ENCODE measurements around the gene OXCT2.
"Not testable (repeated sequence)": the region's sequence is repeated elsewhere in the genome, so short reads cannot be mapped to it uniquely, and the experiment has no call there.

Gene OXCT2

GRCh38 chr1:39799770-39800470 is 28.8 kb upstream of the OXCT2 start:
- Histone ChIP-seq H3K27ac (ENCODE audit: low read length) (no peak overlapping the region), H3K27me3 (ENCODE audit: insufficient read depth, low read length) (peaks cover 18% of the 10 kb centered on the region), H3K4me3 (ENCODE audit: low read length) (no peak overlapping the region), H3K36me3 (ENCODE audit: insufficient read depth, low read depth, low read length) (no peaks in the 10 kb centered on the region), H3K9me3 (ENCODE audit: insufficient read depth, low read depth, low read length) (no peaks in the 10 kb centered on the region), H3K9ac (ENCODE audit: low read depth, low read length) (no peak overlapping the region), H3K4me1 (ENCODE audit: insufficient read depth, low read length) (0 out of 2 replicates have a peak, but pooled peaks cover 4% of the 10 kb centered on the region)

DNA sequence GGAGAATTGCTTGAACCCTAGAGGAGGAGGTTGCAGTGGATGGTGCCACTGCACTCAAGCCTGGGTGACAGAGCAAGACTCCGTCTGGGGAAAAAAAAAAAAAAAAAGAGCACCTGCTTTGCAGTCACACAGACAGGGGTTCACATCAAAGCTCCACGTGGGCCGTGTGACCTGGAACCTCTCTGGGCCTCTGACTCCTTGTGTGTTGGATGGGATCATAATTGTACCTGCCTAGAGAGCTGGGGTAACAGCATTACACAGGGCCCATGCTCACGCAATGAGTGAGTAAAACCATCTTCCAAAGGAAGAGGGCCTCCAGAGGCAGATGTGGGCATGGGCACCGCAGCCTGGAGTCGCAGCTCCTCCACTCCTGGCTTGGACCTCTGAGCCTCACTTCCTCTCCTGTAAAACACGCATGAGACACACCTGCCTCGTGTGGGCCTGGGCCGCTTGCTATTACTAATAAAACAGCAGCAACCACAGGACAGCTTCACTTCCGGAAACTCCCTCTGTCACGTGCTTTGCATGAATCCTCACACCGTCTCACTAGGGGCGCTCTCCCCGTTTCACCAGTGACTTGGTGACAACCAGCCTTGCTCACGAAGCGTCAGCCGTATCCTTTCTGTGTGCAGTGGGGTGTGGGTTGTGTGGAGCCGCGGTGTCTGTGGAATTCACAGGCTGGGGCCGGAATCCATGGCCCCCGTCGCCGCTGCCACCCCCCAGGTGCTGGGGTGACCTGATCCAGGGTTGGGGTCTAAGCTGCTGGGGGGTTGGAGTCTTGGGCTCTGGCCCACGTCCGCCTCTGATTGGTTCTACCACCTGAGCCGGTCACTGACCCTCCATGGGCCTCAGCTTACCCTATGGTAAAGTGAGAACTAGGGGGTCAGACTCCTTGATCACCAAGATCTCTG is 28.0 kb upstream of the OXCT2 start:
- not testable (repeated sequence) for H3K27ac ChIP-seq (ENCODE audit: low read length); H3K4me3 ChIP-seq (ENCODE audit: low read length); H3K9ac ChIP-seq (ENCODE audit: low read depth, low read length); H3K36me3 ChIP-seq (ENCODE audit: insufficient read depth, low read depth, low read length); H3K9me3 ChIP-seq (ENCODE audit: insufficient read depth, low read depth, low read length); H3K4me1 ChIP-seq (ENCODE audit: insufficient read depth, low read length)
- H3K27me3 ChIP-seq (ENCODE audit: insufficient read depth, low read length): peaks cover 18% of the 10 kb centered on the region

DNA sequence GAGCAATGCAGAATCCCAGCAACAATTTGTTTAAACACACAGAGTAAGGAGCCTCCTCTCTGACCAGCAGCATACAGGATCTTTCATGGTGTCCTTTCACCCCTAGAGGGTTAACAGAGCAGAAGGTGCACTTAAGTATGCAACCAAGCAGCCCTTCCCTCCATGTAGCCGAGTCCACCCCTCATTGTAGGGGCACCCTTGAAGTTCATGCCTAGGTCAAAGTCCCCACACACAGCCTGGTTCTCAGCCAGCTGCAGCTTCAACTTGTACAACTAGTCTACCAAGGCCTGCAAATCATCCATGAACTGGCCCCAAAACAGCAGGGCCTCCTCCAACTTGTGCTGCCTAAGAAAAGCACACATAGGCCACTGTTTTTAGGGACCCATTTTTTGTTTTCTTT is 24.5 kb upstream of the OXCT2 start:
- H3K4me1 ChIP-seq (ENCODE audit: insufficient read depth, low read length): no peaks in the 10 kb centered on the region
- no peak overlapping the region for H3K9ac ChIP-seq (ENCODE audit: low read depth, low read length)
- H3K4me3 ChIP-seq (ENCODE audit: low read length): no peak overlapping the region
- peaks cover 43% of the 10 kb centered on the region for H3K27me3 ChIP-seq (ENCODE audit: insufficient read depth, low read length)
- no peaks in the 10 kb centered on the region for H3K9me3 ChIP-seq (ENCODE audit: insufficient read depth, low read depth, low read length)
- no peaks in the 10 kb centered on the region for H3K36me3 ChIP-seq (ENCODE audit: insufficient read depth, low read depth, low read length)
- H3K27ac ChIP-seq (ENCODE audit: low read length): no peak overlapping the region

DNA sequence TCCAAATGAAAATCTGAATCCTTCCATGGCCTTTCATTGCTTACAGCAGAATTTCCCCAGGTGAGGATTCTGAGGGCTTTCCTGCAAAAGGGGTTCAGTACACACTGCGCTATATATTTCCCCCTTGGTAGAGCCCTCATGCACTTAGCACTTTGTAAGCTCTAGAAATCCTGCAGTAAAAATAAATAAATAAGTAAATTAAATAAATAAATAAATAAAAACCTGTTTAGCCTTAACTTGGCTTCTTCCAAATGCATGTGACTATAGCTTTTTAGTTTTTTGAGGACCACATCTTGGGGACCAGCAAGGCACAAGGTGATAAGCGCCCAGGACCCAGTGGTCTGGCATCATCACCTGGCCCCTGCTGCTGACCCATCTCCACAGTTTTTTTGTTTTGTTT is 20.7 kb upstream of the OXCT2 start:
- no peaks in the 10 kb centered on the region for H3K9me3 ChIP-seq (ENCODE audit: insufficient read depth, low read depth, low read length)
- H3K27ac ChIP-seq (ENCODE audit: low read length): no peak overlapping the region
- H3K36me3 ChIP-seq (ENCODE audit: insufficient read depth, low read depth, low read length): no peaks in the 10 kb centered on the region
- no peak overlapping the region for H3K4me3 ChIP-seq (ENCODE audit: low read length)
- H3K9ac ChIP-seq (ENCODE audit: low read depth, low read length): no peak overlapping the region
- H3K27me3 ChIP-seq (ENCODE audit: insufficient read depth, low read length): peaks cover 66% of the 10 kb centered on the region
- H3K4me1 ChIP-seq (ENCODE audit: insufficient read depth, low read length): no peaks in the 10 kb centered on the region

GRCh38 chr1:39789571-39790110 is 18.5 kb upstream of the OXCT2 start:
- no peak overlapping the region for H3K27ac ChIP-seq (ENCODE audit: low read length)
- H3K9me3 ChIP-seq (ENCODE audit: insufficient read depth, low read depth, low read length): no peaks in the 10 kb centered on the region
- H3K9ac ChIP-seq (ENCODE audit: low read depth, low read length): no peak overlapping the region
- peaks cover 78% of the 10 kb centered on the region for H3K27me3 ChIP-seq (ENCODE audit: insufficient read depth, low read length)
- no peaks in the 10 kb centered on the region for H3K4me1 ChIP-seq (ENCODE audit: insufficient read depth, low read length)
- H3K36me3 ChIP-seq (ENCODE audit: insufficient read depth, low read depth, low read length): no peaks in the 10 kb centered on the region
- peak overlapping the region; percentile 58; the same call in 1 of the 2 replicates for H3K4me3 ChIP-seq (ENCODE audit: low read length)

DNA sequence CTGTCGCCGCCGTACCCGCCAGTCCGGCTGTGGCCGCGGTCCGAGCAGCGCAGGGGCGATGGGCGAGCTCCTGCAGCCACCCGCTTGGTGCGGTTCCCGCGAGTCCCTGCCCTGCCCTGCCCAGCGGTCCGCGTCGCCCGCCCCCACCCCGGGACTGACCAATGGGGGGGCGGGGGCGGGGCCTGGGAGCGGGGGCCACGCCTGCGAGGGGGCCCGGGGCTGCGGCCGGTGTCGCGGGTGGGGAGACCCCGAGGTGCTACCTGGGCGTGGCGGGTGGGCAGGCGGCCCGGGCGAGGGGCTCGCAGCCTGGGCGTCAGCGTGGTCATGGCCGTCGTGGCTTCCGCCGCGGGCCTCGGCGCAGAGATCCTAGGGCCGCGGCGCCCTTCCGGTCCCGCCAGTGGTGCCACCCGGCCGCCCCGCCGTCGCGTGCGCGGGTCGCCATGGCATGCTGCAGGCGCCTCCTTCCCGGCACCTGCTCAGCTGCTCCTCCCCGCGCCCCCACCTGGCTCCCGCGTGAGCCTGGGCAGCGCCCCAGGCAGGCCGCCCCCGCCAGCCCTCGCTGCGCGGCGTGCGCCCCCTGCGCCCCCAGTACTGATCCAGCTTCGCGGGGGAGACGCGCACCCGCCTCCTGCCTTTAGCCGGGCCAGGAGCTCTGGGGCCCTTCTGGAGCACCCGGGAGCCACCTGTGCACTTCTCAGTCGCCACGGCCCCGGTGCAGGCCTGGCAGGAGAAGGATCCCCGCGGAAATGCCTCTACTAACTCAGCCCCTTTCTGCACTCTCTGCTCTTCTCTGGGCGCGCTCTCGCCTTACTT is 17.8 kb upstream of the OXCT2 start, which contains the start of gene BMP8B:
BMP8B (minus strand) TSS at position 108 of the 813 bp plus-strand sequence. CDS start 380 bp downstream, outside the sequence.
- no peaks in the 10 kb centered on the region for H3K9me3 ChIP-seq (ENCODE audit: insufficient read depth, low read depth, low read length)
- no peaks in the 10 kb centered on the region for H3K36me3 ChIP-seq (ENCODE audit: insufficient read depth, low read depth, low read length)
- peak within 1 kb of the TSS; percentile 58; the same call in 1 of the 2 replicates for H3K4me3 ChIP-seq (ENCODE audit: low read length)
- H3K9ac ChIP-seq (ENCODE audit: low read depth, low read length): no peak within 1 kb of the TSS
- no peak within 1 kb of the TSS for H3K27ac ChIP-seq (ENCODE audit: low read length)
- H3K27me3 ChIP-seq (ENCODE audit: insufficient read depth, low read length): peaks cover 79% of the 10 kb centered on the region
- H3K4me1 ChIP-seq (ENCODE audit: insufficient read depth, low read length): no peaks in the 10 kb centered on the region

DNA sequence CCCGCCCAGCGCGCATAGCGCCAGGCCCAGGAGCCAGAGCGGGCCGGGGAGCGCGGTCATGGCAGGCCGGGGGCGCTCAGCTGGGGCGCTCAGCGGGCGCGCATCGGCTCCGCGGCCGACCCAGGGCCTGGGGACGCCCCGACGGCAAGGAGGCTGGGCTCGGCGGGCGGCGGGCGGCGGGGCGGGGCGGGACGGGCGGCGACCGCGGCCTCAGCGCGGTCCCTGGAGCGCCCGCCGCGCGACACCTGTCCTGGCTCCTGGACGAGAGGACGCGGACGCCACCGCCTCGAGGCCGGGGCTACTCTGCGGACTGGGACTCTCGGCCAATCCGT is 17.2 kb upstream of the OXCT2 start:
- Histone ChIP-seq H3K27me3 (ENCODE audit: insufficient read depth, low read length) (peaks cover 81% of the 10 kb centered on the region), H3K9ac (ENCODE audit: low read depth, low read length) (no peak overlapping the region), H3K9me3 (ENCODE audit: insufficient read depth, low read depth, low read length) (no peaks in the 10 kb centered on the region), H3K4me3 (ENCODE audit: low read length) (peak overlapping the region; percentile 58; the same call in 1 of the 2 replicates), H3K36me3 (ENCODE audit: insufficient read depth, low read depth, low read length) (no peaks in the 10 kb centered on the region), H3K4me1 (ENCODE audit: insufficient read depth, low read length) (no peaks in the 10 kb centered on the region), H3K27ac (ENCODE audit: low read length) (no peak overlapping the region)

GRCh38 chr1:39787964-39788363 is 16.8 kb upstream of the OXCT2 start:
- H3K27ac ChIP-seq (ENCODE audit: low read length); H3K9ac ChIP-seq (ENCODE audit: low read depth, low read length): not testable (repeated sequence)
- peaks cover 81% of the 10 kb centered on the region for H3K27me3 ChIP-seq (ENCODE audit: insufficient read depth, low read length)

DNA sequence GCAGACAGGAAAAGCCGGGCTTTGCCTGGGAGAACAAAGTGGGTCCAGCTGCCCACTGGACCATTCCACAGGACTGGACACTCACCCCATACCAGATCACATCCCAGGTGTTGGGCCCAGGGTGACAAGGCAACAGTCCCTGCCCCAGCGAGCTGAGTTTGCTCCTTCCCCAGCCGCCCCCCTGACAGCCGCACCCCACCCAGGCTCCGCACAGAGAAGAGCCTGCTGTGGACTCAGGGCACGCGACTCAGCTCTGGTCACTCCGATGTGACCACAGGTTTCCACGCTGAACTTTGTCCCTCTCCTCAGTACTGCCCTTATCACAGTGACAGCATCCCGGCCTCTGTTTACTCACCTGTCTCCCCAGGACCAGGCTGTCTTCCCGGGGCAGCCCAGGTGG is 16.3 kb upstream of the OXCT2 start:
- Histone ChIP-seq H3K36me3 (ENCODE audit: insufficient read depth, low read depth, low read length) (no peaks in the 10 kb centered on the region), H3K27me3 (ENCODE audit: insufficient read depth, low read length) (peaks cover 81% of the 10 kb centered on the region), H3K9me3 (ENCODE audit: insufficient read depth, low read depth, low read length) (no peaks in the 10 kb centered on the region), H3K4me3 (ENCODE audit: low read length) (no peak overlapping the region), H3K4me1 (ENCODE audit: insufficient read depth, low read length) (no peaks in the 10 kb centered on the region), H3K27ac (ENCODE audit: low read length) (no peak overlapping the region), H3K9ac (ENCODE audit: low read depth, low read length) (no peak overlapping the region)

More at GRCh38 chr1:39787964-39788363, 16.8 kb upstream of the OXCT2 start:
- H3K4me3 ChIP-seq (ENCODE audit: low read length); H3K4me1 ChIP-seq (ENCODE audit: insufficient read depth, low read length); H3K36me3 ChIP-seq (ENCODE audit: insufficient read depth, low read depth, low read length); H3K9me3 ChIP-seq (ENCODE audit: insufficient read depth, low read depth, low read length): not testable (repeated sequence)

DNA sequence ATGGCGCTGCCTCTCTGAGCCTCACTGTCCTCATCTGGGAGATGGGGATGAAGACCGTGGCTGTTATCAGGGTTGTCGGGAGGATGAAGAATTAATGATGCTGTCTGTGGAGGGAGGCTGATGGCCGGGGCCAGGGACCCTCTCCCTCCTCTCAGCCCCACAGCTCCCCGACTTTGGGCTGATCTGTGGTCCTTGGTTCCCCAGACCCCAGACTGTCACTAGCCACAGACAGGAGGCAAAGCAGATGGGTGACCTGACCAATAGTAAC is 15.9 kb upstream of the OXCT2 start:
- not testable (repeated sequence) for H3K9ac ChIP-seq (ENCODE audit: low read depth, low read length); H3K9me3 ChIP-seq (ENCODE audit: insufficient read depth, low read depth, low read length); H3K4me1 ChIP-seq (ENCODE audit: insufficient read depth, low read length); H3K4me3 ChIP-seq (ENCODE audit: low read length); H3K27ac ChIP-seq (ENCODE audit: low read length); H3K36me3 ChIP-seq (ENCODE audit: insufficient read depth, low read depth, low read length)
- peaks cover 80% of the 10 kb centered on the region for H3K27me3 ChIP-seq (ENCODE audit: insufficient read depth, low read length)

- not testable (repeated sequence) for H3K36me3 ChIP-seq (ENCODE audit: insufficient read depth, low read depth, low read length); H3K4me3 ChIP-seq (ENCODE audit: low read length); H3K27ac ChIP-seq (ENCODE audit: low read length); H3K4me1 ChIP-seq (ENCODE audit: insufficient read depth, low read length); H3K9ac ChIP-seq (ENCODE audit: low read depth, low read length); H3K9me3 ChIP-seq (ENCODE audit: insufficient read depth, low read depth, low read length)
- H3K27me3 ChIP-seq (ENCODE audit: insufficient read depth, low read length): peaks cover 81% of the 10 kb centered on the region
Measured at GRCh38 chr1:39786303-39787107, 15.4 kb upstream of the OXCT2 start.
